PC-3 (cell line): ENCODE results near the gene FGF6. TPM values are rescaled to one million over a fixed set of nuclear protein-coding genes. Genes with fewer than 3 reads are reported as not detected.

Experiments
- ATAC-seq: fragments of 200-7000 bp; cut with Tn5 transposase; 2 replicates; pipeline ENCODE4 v1.9.1; 2020; ENCODE audit warnings: mild to moderate bottlenecking, moderate library complexity
- BruUV-seq: library from RNA; stranded (reverse); fragments of 400-500 nt; replicated peaks from 2 replicates; lab custom pipeline; 2021; lab: Mats Ljungman, UMichigan
- CTCF ChIA-PET: fragments of 300-600 bp; sonication (Branson Sonifier 250); formaldehyde crosslinking; loops from one replicate; lab custom pipeline; 2022; ENCODE audit warnings: antibody characterized with exemption; lab: Charles Lee
- POLR2A ChIA-PET: fragments of 300-600 bp; sonication (Branson Sonifier 250); formaldehyde crosslinking; loops from one replicate; lab custom pipeline; 2022; ENCODE audit warnings: antibody characterized with exemption; ENCODE audit not compliant: unreplicated experiment; lab: Charles Lee
- DNase-seq: peaks from one replicate; pipeline ENCODE4 v3.0.0-alpha.2; 2015
- H2AFZ ChIP-seq: fragments of 300-600 bp; sonication (generic); 2 replicates; pipeline ENCODE4 v1.6.0; 2016; ENCODE audit warnings: antibody characterized with exemption, low read length
- H3F3A ChIP-seq: fragments of 300-600 bp; sonication (generic); one replicate; pipeline ENCODE4 v1.6.0; 2017; ENCODE audit warnings: antibody characterized with exemption, low read length, control low read depth, mild to moderate bottlenecking; ENCODE audit not compliant: unreplicated experiment
- H3K27ac ChIP-seq: fragments of 300-600 bp; sonication (generic); 2 replicates; pipeline ENCODE4 v1.5.1; 2016; ENCODE audit warnings: mild to moderate bottlenecking, low read length
- H3K27me3 ChIP-seq: fragments of 300-600 bp; sonication (generic); 2 replicates; pipeline ENCODE4 v1.6.1; 2016; ENCODE audit warnings: low read length, mixed read lengths
- H3K36me3 ChIP-seq: fragments of 300-600 bp; sonication (generic); 2 replicates; pipeline ENCODE4 v1.6.1; 2016; ENCODE audit warnings: low read depth, mixed run types, low read length, mixed read lengths
- H3K4me1 ChIP-seq: fragments of 300-600 bp; sonication (generic); 2 replicates; pipeline ENCODE4 v1.5.1; 2016; ENCODE audit warnings: low read length; ENCODE audit not compliant: insufficient read depth
- H3K4me2 ChIP-seq: fragments of 300-600 bp; sonication (generic); 2 replicates; pipeline ENCODE4 v1.6.0; 2016; ENCODE audit warnings: low read length
- H3K4me3 ChIP-seq: fragments of 300-600 bp; sonication (generic); 2 replicates; pipeline ENCODE4 v1.5.1; 2016; ENCODE audit warnings: mild to moderate bottlenecking, low read length, mixed read lengths
- H3K79me2 ChIP-seq: fragments of 300-600 bp; sonication (generic); 2 replicates; pipeline ENCODE4 v1.6.1; 2017; ENCODE audit warnings: low read length, mixed read lengths
- H3K9ac ChIP-seq: fragments of 300-600 bp; sonication (generic); 2 replicates; pipeline ENCODE4 v1.6.0; 2016; ENCODE audit warnings: mild to moderate bottlenecking, low read length
- H3K9me2 ChIP-seq: fragments of 300-600 bp; sonication (generic); replicated peaks from 2 replicates; pipeline ENCODE4 v1.6.1; 2016; ENCODE audit warnings: mixed run types, low read length, mixed read lengths
- H3K9me3 ChIP-seq: fragments of 300-600 bp; sonication (generic); 2 replicates; pipeline ENCODE4 v1.6.1; 2016; ENCODE audit warnings: low read length, mixed read lengths
- H4K20me1 ChIP-seq: fragments of 300-600 bp; sonication (generic); 2 replicates; pipeline ENCODE4 v1.6.1; 2016; ENCODE audit warnings: low read length, mixed read lengths
- CTCF ChIP-seq: fragments of 300-600 bp; sonication (generic); conservative IDR thresholded peaks from 2 replicates; pipeline ENCODE4 v1.5.1; 2017; ENCODE audit warnings: antibody characterized with exemption, low read depth, mild to moderate bottlenecking, low read length
- EZH2 ChIP-seq: fragments of 300-600 bp; sonication (generic); IDR thresholded peaks from one replicate; pipeline ENCODE4 v1.6.1; 2017; ENCODE audit warnings: antibody characterized with exemption, mild to moderate bottlenecking, low read length; ENCODE audit not compliant: unreplicated experiment
- EZH2phosphoT487 ChIP-seq: fragments of 300-600 bp; sonication (generic); IDR thresholded peaks from 2 replicates; pipeline ENCODE4 v1.6.1; 2018; ENCODE audit warnings: mild to moderate bottlenecking, antibody characterized with exemption, low read length, borderline replicate concordance
- intact Hi-C: fragments of 100-400 bp; cut with micrococcal nuclease; formaldehyde crosslinking; loops from 2 replicates; pipeline ENCODE4 v1.9.0; 2023
- total RNA-seq: library from RNA; depleted of rRNA; stranded (reverse); fragments of >200 nt; gene quantifications from 2 replicates; pipeline ENCODE4 v1.2.3, GENCODE V29; 2014

Gene FGF6
- total RNA-seq, 1 experiment from 2014 or later = not detected

GRCh38 chr12:4432878-4433744, 12.5 kb downstream of the FGF6 start:
- Histone ChIP-seq H3K9me2 (no peaks in the 10 kb centered on the region), H3K36me3 (no peaks in the 10 kb centered on the region), H3K4me3 (no peak overlapping the region), H3K9me3 (no peaks in the 10 kb centered on the region), H3K79me2 (no peaks in the 10 kb centered on the region), H3K27ac (no peak overlapping the region), H2AFZ (no peak overlapping the region), H3K4me1 (no peaks in the 10 kb centered on the region), H3K4me2 (no peak overlapping the region), H3F3A (no peaks in the 10 kb centered on the region), H3K9ac (no peak overlapping the region), H3K27me3 (peaks cover 34% of the 10 kb centered on the region), H4K20me1 (no peaks in the 10 kb centered on the region)
- no peak for TF ChIP-seq EZH2phosphoT487
- no peak for TF ChIP-seq EZH2
- TF ChIP-seq CTCF = no peak
- DNase-seq (no peak), ATAC-seq (no peak)
- BruUV-seq = no TSS peak
- POLR2A ChIA-PET = no interaction called here
- intact Hi-C loops = no loop called here
- CTCF ChIA-PET = no interaction called here

- Histone ChIP-seq H2AFZ (no peak overlapping the region), H3F3A (no peaks in the 10 kb centered on the region), H3K9ac (no peak overlapping the region), H3K4me1 (no peaks in the 10 kb centered on the region), H3K9me3 (no peaks in the 10 kb centered on the region), H3K27me3 (peaks cover 33% of the 10 kb centered on the region), H3K4me3 (no peak overlapping the region), H3K27ac (no peak overlapping the region), H3K4me2 (no peak overlapping the region), H4K20me1 (no peaks in the 10 kb centered on the region), H3K9me2 (no peaks in the 10 kb centered on the region), H3K36me3 (no peaks in the 10 kb centered on the region), H3K79me2 (no peaks in the 10 kb centered on the region)
- DNase-seq = no peak
- intact Hi-C loops = no loop called here
- no TSS peak for BruUV-seq
- ChIA-PET POLR2A (no interaction called here), CTCF (no interaction called here)
- no peak for TF ChIP-seq CTCF
- no peak for TF ChIP-seq EZH2phosphoT487
- TF ChIP-seq EZH2 = no peak
- ATAC-seq = no peak
Measured at GRCh38 chr12:4431866-4432265, 13.7 kb downstream of the FGF6 start.

- no peak overlapping the region for H2AFZ ChIP-seq
- no peaks in the 10 kb centered on the region for H3F3A ChIP-seq
- ChIA-PET POLR2A (no interaction called here), CTCF (no interaction called here)
- no TSS peak for BruUV-seq
- no peak for ATAC-seq
- TF ChIP-seq EZH2phosphoT487 (no peak), CTCF (no peak), EZH2 (no peak)
- intact Hi-C loops = no loop called here
- H3K4me3 ChIP-seq = no peak overlapping the region
- no peaks in the 10 kb centered on the region for H4K20me1 ChIP-seq
- no peaks in the 10 kb centered on the region for H3K36me3 ChIP-seq
- DNase-seq = no peak
- no peak overlapping the region for H3K9ac ChIP-seq
- no peaks in the 10 kb centered on the region for H3K9me3 ChIP-seq
- H3K4me2 ChIP-seq = no peak overlapping the region
- peaks cover 33% of the 10 kb centered on the region for H3K27me3 ChIP-seq
- H3K4me1 ChIP-seq = no peaks in the 10 kb centered on the region
- H3K27ac ChIP-seq = no peak overlapping the region
- no peaks in the 10 kb centered on the region for H3K79me2 ChIP-seq
- H3K9me2 ChIP-seq = no peaks in the 10 kb centered on the region
Measured at GRCh38 chr12:4431436-4431835, 14.2 kb downstream of the FGF6 start.
